ENCODE measurements around the gene DIPK1C. TPM values are rescaled to one million over a fixed set of nuclear protein-coding genes. Genes with fewer than 3 reads are reported as not detected.

DIPK1C gene
- total RNA-seq, 1 donor from 2014 or later, result not detected

GRCh38 chr18:74500372-74500771 is 43.3 kb upstream of the DIPK1C start:
- Histone ChIP-seq H3K79me2 (ENCODE audit: insufficient read depth, low read length) (peaks cover 38% of the 10 kb centered on the region), H3K4me3 (ENCODE audit: insufficient read depth, low read depth, low read length) (no peak overlapping the region), H3K9me3 (ENCODE audit: insufficient read depth, low read depth, low read length) (no peaks in the 10 kb centered on the region), H3K4me2 (ENCODE audit: low read length) (no peak overlapping the region), H3K9ac (ENCODE audit: low read length) (no peak overlapping the region), H3K36me3 (ENCODE audit: insufficient read depth, low read length) (peaks cover 19% of the 10 kb centered on the region), H4K20me1 (ENCODE audit: insufficient read depth, low read length) (no peaks in the 10 kb centered on the region), H3K27ac (ENCODE audit: low read depth, low read length) (no peak overlapping the region), H2AFZ (ENCODE audit: low read depth, low read length) (no peak overlapping the region), H3K27me3 (ENCODE audit: insufficient read depth, low read length) (no peaks in the 10 kb centered on the region), H3K4me1 (ENCODE audit: insufficient read depth, low read length) (peaks cover 16% of the 10 kb centered on the region)
- Mint-ChIP-seq H3K9me3 (ENCODE audit: unreplicated experiment) (no peaks in the 10 kb centered on the region), H3K27me3 (ENCODE audit: low read depth, unreplicated experiment) (no peaks in the 10 kb centered on the region), H3K4me3 (ENCODE audit: unreplicated experiment) (peak overlapping the region; percentile 54), H3K36me3 (ENCODE audit: low read depth, unreplicated experiment) (peaks cover 10% of the 10 kb centered on the region), H3K27ac (ENCODE audit: unreplicated experiment) (peak overlapping the region; percentile 36), H3K4me1 (ENCODE audit: low read depth, unreplicated experiment) (peaks cover 24% of the 10 kb centered on the region)
- FAIRE-seq, result no peak
- DNase-seq (ENCODE audit: low read depth), result no peak
- TF ChIP-seq CTCF (IDR thresholded peaks at IDR 0.05; ENCODE audit: insufficient read depth, low read depth, low read length), result no peak
- TF ChIP-seq EZH2 (IDR thresholded peaks at IDR 0.05; ENCODE audit: insufficient read depth, low read length), result no peak

- Histone ChIP-seq H2AFZ (ENCODE audit: low read depth, low read length) (no peak overlapping the region), H3K9ac (ENCODE audit: low read length) (peak overlapping the region; percentile 24), H4K20me1 (ENCODE audit: insufficient read depth, low read length) (no peaks in the 10 kb centered on the region), H3K79me2 (ENCODE audit: insufficient read depth, low read length) (peaks cover 38% of the 10 kb centered on the region), H3K27me3 (ENCODE audit: insufficient read depth, low read length) (no peaks in the 10 kb centered on the region), H3K9me3 (ENCODE audit: insufficient read depth, low read depth, low read length) (no peaks in the 10 kb centered on the region), H3K4me2 (ENCODE audit: low read length) (peak overlapping the region; percentile 71), H3K36me3 (ENCODE audit: insufficient read depth, low read length) (peaks cover 18% of the 10 kb centered on the region), H3K4me3 (ENCODE audit: insufficient read depth, low read depth, low read length) (no peak overlapping the region), H3K27ac (ENCODE audit: low read depth, low read length) (no peak overlapping the region), H3K4me1 (ENCODE audit: insufficient read depth, low read length) (peaks cover 16% of the 10 kb centered on the region)
- Mint-ChIP-seq H3K36me3 (ENCODE audit: low read depth, unreplicated experiment) (peaks cover 9% of the 10 kb centered on the region), H3K4me3 (ENCODE audit: unreplicated experiment) (peak overlapping the region; percentile 77), H3K4me1 (ENCODE audit: low read depth, unreplicated experiment) (peaks cover 24% of the 10 kb centered on the region), H3K27me3 (ENCODE audit: low read depth, unreplicated experiment) (no peaks in the 10 kb centered on the region), H3K9me3 (ENCODE audit: unreplicated experiment) (no peaks in the 10 kb centered on the region), H3K27ac (ENCODE audit: unreplicated experiment) (peak overlapping the region; percentile 80)
- FAIRE-seq (no peak), DNase-seq (ENCODE audit: low read depth) (peak; percentile 66)
- TF ChIP-seq EZH2 (IDR thresholded peaks at IDR 0.05; ENCODE audit: insufficient read depth, low read length) (no peak), CTCF (IDR thresholded peaks at IDR 0.05; ENCODE audit: insufficient read depth, low read depth, low read length) (no peak)
Measured at GRCh38 chr18:74499633-74500032, 42.5 kb upstream of the DIPK1C start.

GRCh38 chr18:74498712-74499627 is 41.9 kb upstream of the DIPK1C start:
- no peak overlapping the region for H3K27ac ChIP-seq (ENCODE audit: low read depth, low read length)
- peak overlapping the region; percentile 71 for H3K4me2 ChIP-seq (ENCODE audit: low read length)

More at GRCh38 chr18:74498712-74499627, 41.9 kb upstream of the DIPK1C start:
- no peak for TF ChIP-seq CTCF (IDR thresholded peaks at IDR 0.05; ENCODE audit: insufficient read depth, low read depth, low read length)
- no peak for TF ChIP-seq EZH2 (IDR thresholded peaks at IDR 0.05; ENCODE audit: insufficient read depth, low read length)
- peaks cover 38% of the 10 kb centered on the region for H3K79me2 ChIP-seq (ENCODE audit: insufficient read depth, low read length)
- peaks cover 8% of the 10 kb centered on the region for H3K36me3 Mint-ChIP-seq (ENCODE audit: low read depth, unreplicated experiment)
- DNase-seq (ENCODE audit: low read depth), result peak; percentile 12
- no peaks in the 10 kb centered on the region for H3K27me3 ChIP-seq (ENCODE audit: insufficient read depth, low read length)
- no peaks in the 10 kb centered on the region for H4K20me1 ChIP-seq (ENCODE audit: insufficient read depth, low read length)
- H3K27ac Mint-ChIP-seq (ENCODE audit: unreplicated experiment), result peak overlapping the region; percentile 80
- no peaks in the 10 kb centered on the region for H3K27me3 Mint-ChIP-seq (ENCODE audit: low read depth, unreplicated experiment)
- peak overlapping the region; percentile 24 for H3K9ac ChIP-seq (ENCODE audit: low read length)
- H3K4me3 Mint-ChIP-seq (ENCODE audit: unreplicated experiment), result peak overlapping the region; percentile 23
- no peaks in the 10 kb centered on the region for H3K9me3 ChIP-seq (ENCODE audit: insufficient read depth, low read depth, low read length)
- H3K4me1 ChIP-seq (ENCODE audit: insufficient read depth, low read length), result peaks cover 16% of the 10 kb centered on the region
- H2AFZ ChIP-seq (ENCODE audit: low read depth, low read length), result peak overlapping the region; percentile 13
- H3K9me3 Mint-ChIP-seq (ENCODE audit: unreplicated experiment), result no peaks in the 10 kb centered on the region
- peaks cover 18% of the 10 kb centered on the region for H3K36me3 ChIP-seq (ENCODE audit: insufficient read depth, low read length)
- no peak overlapping the region for H3K4me3 ChIP-seq (ENCODE audit: insufficient read depth, low read depth, low read length)
- FAIRE-seq, result no peak
- peaks cover 24% of the 10 kb centered on the region for H3K4me1 Mint-ChIP-seq (ENCODE audit: low read depth, unreplicated experiment)

Measured in astrocyte (in vitro differentiated cells and primary cell).